Choroid plexus epithelial cell (primary cell): ENCODE measurements around the gene RCOR3.

Experiments used
- DNase-seq: peaks from one replicate; pipeline ENCODE4 v3.0.0-alpha.2; 2010; ENCODE audit warnings: low read depth
- H3K4me3 ChIP-seq: 2 replicates; pipeline ENCODE4 v1.5.1; 2011; ENCODE audit warnings: low read depth, mild to moderate bottlenecking, control low read depth, low read length, moderate library complexity
- TF ChIP-seq, protein P1 (sequence below): conservative IDR thresholded peaks from 2 replicates; pipeline ENCODE4 v1.5.1; 2011; ENCODE audit warnings: low read depth, mild to moderate bottlenecking, control low read depth, inconsistent platforms, low read length, moderate library complexity

Gene RCOR3

DNA sequence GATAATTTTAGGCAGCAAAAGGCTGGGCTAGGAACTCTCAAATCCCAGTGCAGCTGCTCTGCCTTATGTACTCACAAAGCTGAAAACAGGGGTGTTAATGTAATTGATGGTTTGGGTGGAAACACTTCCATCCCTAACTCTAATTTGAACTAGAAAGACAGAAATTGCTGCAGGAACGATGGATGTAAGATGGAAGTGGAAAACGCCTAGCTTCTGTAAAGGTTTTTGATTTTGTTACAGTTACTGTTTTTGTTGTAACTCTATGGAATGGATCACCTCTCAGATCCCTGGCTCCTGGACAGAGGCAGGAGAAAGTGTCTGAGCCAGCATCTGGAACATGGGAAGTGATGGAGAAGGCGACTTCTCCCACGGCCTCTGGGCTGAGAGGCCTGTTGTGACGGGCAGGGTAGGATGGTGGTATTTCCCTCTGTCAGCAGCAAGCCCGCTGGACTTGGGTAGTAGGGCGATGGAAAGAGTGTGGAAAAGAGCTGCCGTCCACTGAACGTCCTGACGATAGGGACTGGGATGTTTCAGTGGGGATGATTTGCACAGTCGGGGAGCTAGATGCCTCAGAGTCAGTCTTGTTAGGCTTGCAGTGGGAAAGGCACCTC, 69.0 kb downstream of the RCOR3 start:
- DNase-seq: no peak
- TF ChIP-seq, protein P1, sequence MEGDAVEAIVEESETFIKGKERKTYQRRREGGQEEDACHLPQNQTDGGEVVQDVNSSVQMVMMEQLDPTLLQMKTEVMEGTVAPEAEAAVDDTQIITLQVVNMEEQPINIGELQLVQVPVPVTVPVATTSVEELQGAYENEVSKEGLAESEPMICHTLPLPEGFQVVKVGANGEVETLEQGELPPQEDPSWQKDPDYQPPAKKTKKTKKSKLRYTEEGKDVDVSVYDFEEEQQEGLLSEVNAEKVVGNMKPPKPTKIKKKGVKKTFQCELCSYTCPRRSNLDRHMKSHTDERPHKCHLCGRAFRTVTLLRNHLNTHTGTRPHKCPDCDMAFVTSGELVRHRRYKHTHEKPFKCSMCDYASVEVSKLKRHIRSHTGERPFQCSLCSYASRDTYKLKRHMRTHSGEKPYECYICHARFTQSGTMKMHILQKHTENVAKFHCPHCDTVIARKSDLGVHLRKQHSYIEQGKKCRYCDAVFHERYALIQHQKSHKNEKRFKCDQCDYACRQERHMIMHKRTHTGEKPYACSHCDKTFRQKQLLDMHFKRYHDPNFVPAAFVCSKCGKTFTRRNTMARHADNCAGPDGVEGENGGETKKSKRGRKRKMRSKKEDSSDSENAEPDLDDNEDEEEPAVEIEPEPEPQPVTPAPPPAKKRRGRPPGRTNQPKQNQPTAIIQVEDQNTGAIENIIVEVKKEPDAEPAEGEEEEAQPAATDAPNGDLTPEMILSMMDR: no peak
- H3K4me3 ChIP-seq: no peak overlapping the region

DNA sequence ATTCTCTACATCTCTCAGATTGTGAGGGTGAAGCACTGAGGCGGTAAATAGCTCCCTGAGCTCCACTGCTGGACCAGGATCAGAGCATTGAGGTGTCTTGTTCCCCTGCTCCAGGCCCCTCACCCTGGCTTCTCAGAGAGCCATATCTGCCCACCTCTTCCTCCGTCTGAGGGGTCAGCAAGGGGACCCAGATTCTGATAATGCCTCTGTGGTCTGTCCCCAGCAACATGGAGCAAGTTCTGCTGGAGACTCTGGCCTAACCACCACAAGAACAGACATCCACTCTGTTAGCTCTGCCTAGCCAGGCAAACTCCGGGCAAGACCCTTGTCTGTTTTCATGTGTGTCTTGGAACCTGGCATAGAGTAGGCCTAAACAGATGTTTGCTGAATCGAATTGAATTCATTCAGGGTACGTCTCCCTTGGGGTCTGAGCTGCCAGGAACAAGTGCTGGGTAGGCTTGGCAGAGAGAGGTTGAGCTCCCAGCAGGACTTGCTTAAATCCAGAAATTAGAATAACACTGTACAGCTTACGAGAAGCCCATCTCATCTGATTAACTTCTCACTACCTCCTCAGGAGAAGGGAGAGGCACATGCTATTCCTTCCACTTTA, 69.8 kb downstream of the RCOR3 start:
- no peak overlapping the region for H3K4me3 ChIP-seq
- TF ChIP-seq, protein P1: no peak
- DNase-seq: no peak

DNA sequence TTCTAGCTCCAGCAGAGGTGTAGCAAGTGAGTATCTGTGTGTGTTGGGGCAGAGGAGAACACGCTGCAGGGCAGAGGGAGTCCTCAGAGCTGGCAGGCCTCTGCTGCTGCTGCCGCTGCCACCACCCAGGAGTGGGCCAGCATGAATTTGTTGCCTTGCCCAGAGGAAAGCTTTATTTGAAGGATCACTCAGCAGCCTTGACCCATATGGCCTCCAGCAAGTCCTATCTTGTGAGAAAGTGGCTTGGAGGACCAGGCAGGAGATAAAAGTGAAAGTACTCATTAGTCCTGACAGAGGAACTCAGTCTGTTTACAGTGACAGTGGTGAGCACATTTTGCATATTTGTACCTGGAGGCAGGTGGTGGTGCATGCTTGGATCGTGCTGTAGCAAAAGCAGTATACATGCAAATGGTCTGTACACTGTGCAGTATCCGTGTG, 70.6 kb downstream of the RCOR3 start:
- TF ChIP-seq, protein P1: no peak
- no peak overlapping the region for H3K4me3 ChIP-seq
- DNase-seq: no peak

DNA sequence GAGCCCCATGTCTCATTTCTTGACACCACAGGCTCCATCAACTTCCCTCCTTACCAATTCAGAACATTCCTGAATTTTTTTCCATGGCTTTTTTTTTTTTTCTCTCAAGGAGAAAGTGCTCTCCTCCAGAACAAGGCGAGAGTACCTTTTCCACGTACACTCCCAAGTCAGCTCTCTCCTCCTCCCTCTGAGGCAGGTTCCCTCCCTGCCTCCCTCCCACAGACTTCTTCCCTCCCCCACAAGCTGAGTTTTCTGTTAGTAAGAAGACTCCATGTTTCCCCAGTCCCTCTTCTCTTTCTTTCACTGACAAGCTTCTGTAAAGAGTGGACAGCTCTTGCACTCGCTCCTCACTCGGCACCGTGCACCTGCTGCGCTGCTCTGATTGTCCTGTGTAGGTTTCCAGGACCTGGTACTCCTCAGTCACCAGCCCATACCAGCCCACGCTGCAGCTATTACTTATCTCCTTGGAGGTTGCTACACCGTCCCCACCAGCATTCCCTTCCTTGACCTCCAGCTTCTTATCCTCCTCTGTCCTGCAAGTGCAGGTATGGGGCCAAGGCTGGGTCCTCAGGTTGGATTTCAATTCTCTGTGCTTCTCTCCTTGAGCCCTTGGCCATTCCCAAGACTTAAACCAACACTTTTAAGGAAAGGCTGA, 71.2 kb downstream of the RCOR3 start:
- no peak for DNase-seq
- TF ChIP-seq, protein P1: no peak
- no peak overlapping the region for H3K4me3 ChIP-seq

DNA sequence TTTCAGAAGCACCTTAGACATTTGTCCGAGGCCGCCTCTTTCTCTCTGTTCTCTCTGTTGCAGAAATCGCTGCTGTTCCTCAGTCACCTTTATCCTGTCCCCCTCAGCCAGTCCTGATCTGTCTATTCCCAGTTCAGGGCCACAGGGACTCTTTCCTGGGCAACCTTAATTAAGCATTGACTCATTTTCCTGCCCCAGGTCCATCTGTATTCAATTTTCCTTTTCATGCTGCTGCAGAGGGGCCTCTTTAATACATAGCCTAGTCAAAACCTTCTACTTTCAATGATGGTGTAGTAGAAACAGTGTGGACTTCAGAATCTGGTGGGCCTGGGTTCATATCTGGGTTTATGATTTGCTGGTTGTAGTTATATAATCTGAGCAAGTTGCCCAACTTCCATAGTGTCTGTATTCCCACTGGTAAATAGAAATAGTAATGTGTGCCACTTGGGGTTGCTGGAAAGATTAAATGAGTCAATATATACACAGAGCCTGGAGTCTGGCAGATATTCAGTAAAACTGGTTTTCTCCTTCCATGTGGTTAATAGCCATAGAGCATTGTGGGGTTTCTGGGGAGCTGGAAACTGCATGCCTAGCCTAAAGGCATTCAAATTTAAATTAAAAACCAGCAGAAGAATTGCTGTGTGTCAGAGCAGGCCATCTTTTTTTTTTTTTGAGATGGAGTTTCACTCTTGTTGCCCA, 72.0 kb downstream of the RCOR3 start:
- no peak overlapping the region for H3K4me3 ChIP-seq
- TF ChIP-seq, protein P1: no peak
- no peak for DNase-seq

DNA sequence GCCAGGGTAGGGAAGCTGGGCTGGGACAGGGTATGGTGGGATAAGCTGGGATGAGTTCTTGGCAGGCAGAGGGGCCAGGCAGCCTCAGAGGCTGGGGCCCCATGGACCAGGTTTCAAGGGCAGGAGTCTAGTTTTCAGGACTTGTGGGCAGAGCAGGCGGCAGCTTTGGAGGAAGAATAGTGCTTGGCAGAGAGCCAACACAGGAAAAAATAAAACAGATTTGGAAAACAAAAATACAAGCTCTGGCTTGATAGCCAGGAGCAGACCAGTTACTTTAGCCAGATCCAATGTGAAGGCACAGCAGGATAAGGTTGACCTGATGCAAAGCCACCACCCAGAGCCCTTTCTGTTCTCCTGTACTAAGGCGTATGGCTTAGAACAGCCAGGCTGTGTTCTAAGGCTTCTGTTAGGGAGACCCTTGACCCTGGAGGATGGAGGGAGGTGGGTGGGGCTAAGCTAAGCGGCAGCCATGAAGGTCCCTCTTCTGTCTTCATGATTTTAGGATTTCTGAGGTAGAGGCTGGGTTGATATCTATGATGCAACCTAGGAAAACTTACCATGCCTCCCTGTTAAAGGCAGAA, 73.0 kb downstream of the RCOR3 start:
- no peak overlapping the region for H3K4me3 ChIP-seq
- DNase-seq: no peak
- TF ChIP-seq, protein P1: no peak
